K562 (cell line): ENCODE data around the gene PTPMT1. TPM values are rescaled to one million over a fixed set of nuclear protein-coding genes. Genes with fewer than 3 reads are reported as not detected.

Source experiments
- ATAC-seq: fragments of 200-7000 bp; cut with Tn5 transposase; 3 replicates; pipeline ENCODE4 v1.9.1; 2020; ENCODE audit warnings: moderate library complexity
- BruUV-seq: library from RNA; stranded (reverse); fragments of 400-500 nt; replicated peaks from 2 replicates; lab custom pipeline; 2021; lab: Mats Ljungman, UMichigan
- CTCF ChIA-PET: fragments of 300-600 bp; formaldehyde crosslinking; extraction: SDS; loops from one replicate; lab custom pipeline; 2021; ENCODE audit warnings: low intra/inter-chr PET ratio; lab: Yijun Ruan, JAX
- POLR2A ChIA-PET: fragments of 300-600, 350-650 bp; sonication (Branson Sonifier 250); formaldehyde crosslinking; extraction: SDS; loops from one replicate; lab custom pipeline; 2021; ENCODE audit warnings: antibody characterized with exemption, inconsistent platforms; lab: Yijun Ruan, JAX
- DNase-seq, 4 experiments: peaks; one replicate each; pipeline versions ENCODE4 v3.0.0 to v3.0.0-alpha.2; 2011 to 2018; ENCODE audit warnings: low spot score in 3 of 4, mixed read lengths in 3 of 4; ENCODE audit errors: extremely low read depth in 1 of 4
- FAIRE-seq: peaks from 2 replicates; lab custom pipeline; 2011; peaks lifted over from hg19 to GRCh38; lab: Jason Lieb, UNC
- H2AFZ ChIP-seq: 2 replicates; pipeline ENCODE4 v1.6.0; 2011; ENCODE audit warnings: low read depth, low read length, control low read depth, inconsistent platforms
- H3K27ac ChIP-seq: fragments of 200-600 bp; 3 replicates; pipeline ENCODE4 v1.8.0; 2011; ENCODE audit warnings: low read depth, mild to moderate bottlenecking, control low read depth, inconsistent platforms, low read length, moderate library complexity, mixed read lengths; ENCODE audit errors: extremely low read depth
- H3K27me3 ChIP-seq, 2 experiments: fragments of 300-600 bp in 1 of 2; 2 replicates in 1 of 2; 3 replicates in 1 of 2; pipeline versions ENCODE4 v1.6.0 to v1.8.0; 2011; ENCODE audit warnings: inconsistent platforms in 2 of 2, low read length in 2 of 2, mild to moderate bottlenecking in 1 of 2, mixed read lengths in 1 of 2, moderate library complexity in 1 of 2; ENCODE audit not compliant: control insufficient read depth in 2 of 2, insufficient read depth in 2 of 2
- H3K36me3 ChIP-seq: fragments of 300-600 bp; 3 replicates; pipeline ENCODE4 v1.8.0; 2011; ENCODE audit warnings: mild to moderate bottlenecking, low read length, inconsistent platforms; ENCODE audit not compliant: control insufficient read depth, insufficient read depth
- H3K4me1 ChIP-seq, 2 experiments: fragments of 200-600 bp in 1 of 2; replicated peaks in 1 of 2; 2 replicates in 1 of 2; 3 replicates in 1 of 2; pipeline versions ENCODE4 v1.5.1 to v1.8.0; 2011; ENCODE audit warnings: inconsistent platforms in 2 of 2, low read length in 2 of 2, mild to moderate bottlenecking in 1 of 2, mixed read lengths in 1 of 2, moderate library complexity in 1 of 2; ENCODE audit not compliant: control insufficient read depth in 2 of 2, insufficient read depth in 2 of 2
- H3K4me2 ChIP-seq: 2 replicates; pipeline ENCODE4 v1.6.1; 2011; ENCODE audit warnings: low read length, control low read depth, inconsistent platforms, mixed read lengths; ENCODE audit not compliant: insufficient read depth
- H3K4me3 ChIP-seq: fragments of 200-600 bp; sonication (generic), shearing (Covaris generic); 2 replicates; pipeline ENCODE4 v1.5.1; 2016; ENCODE audit warnings: control low read depth, inconsistent platforms
- H3K79me2 ChIP-seq: fragments of 200-600 bp; 3 replicates; pipeline ENCODE4 v1.8.0; 2011; ENCODE audit warnings: low read length, inconsistent platforms; ENCODE audit not compliant: control insufficient read depth, insufficient read depth
- H3K9ac ChIP-seq, 2 experiments: 2 replicates each; pipeline versions ENCODE4 v1.6.0 to v1.6.1; 2011; ENCODE audit warnings: low read depth in 2 of 2, low read length in 2 of 2, control low read depth in 1 of 2, inconsistent platforms in 1 of 2, mild to moderate bottlenecking in 1 of 2, mixed read lengths in 1 of 2; ENCODE audit not compliant: insufficient read depth in 1 of 2
- H3K9me1 ChIP-seq: one replicate; pipeline ENCODE4 v1.6.0; 2011; ENCODE audit warnings: inconsistent platforms, mild to moderate bottlenecking, low read length, moderate library complexity; ENCODE audit not compliant: control insufficient read depth, insufficient read depth
- H3K9me3 ChIP-seq: replicated peaks from 2 replicates; pipeline ENCODE4 v1.5.1; 2011; ENCODE audit warnings: low read depth, low read length, inconsistent platforms; ENCODE audit not compliant: control insufficient read depth, insufficient read depth
- H4K20me1 ChIP-seq: replicated peaks from 2 replicates; pipeline ENCODE4 v1.6.1; 2011; ENCODE audit warnings: low read length, inconsistent platforms, mixed read lengths; ENCODE audit not compliant: control insufficient read depth, insufficient read depth
- CTBP1 ChIP-seq: fragments of 450-650 bp; IDR thresholded peaks from 2 replicates; pipeline ENCODE4 v1.6.1; 2016; ENCODE audit warnings: borderline replicate concordance
- DLX4 ChIP-seq: fragments of 250-450 bp; sonication (Bioruptor Pico); IDR thresholded peaks from 2 replicates; pipeline ENCODE4 v1.6.1; 2021; ENCODE audit warnings: mild to moderate bottlenecking
- DMBX1 ChIP-seq: fragments of 250-450 bp; sonication (Bioruptor Pico); IDR thresholded peaks from 2 replicates; pipeline ENCODE4 v1.8.0; 2022; ENCODE audit warnings: inconsistent platforms, mild to moderate bottlenecking, moderate library complexity, borderline replicate concordance
- HDGF ChIP-seq: fragments of 450-650 bp; IDR thresholded peaks from 2 replicates; pipeline ENCODE4 v1.6.1; 2016
- HMBOX1 ChIP-seq: sonication (generic); IDR thresholded peaks from 2 replicates; pipeline ENCODE4 v1.6.1; 2016
- JUND ChIP-seq, 2 experiments: IDR thresholded peaks; 2 replicates in 1 of 2; 3 replicates in 1 of 2; pipeline ENCODE4 v1.6.1; 2011; ENCODE audit warnings: borderline replicate concordance in 2 of 2, low read depth in 2 of 2, low read length in 2 of 2, improper control_type of control experiment in 1 of 2, missing biosample characterization in 1 of 2, missing genetic modification characterization in 1 of 2, missing genetic modification reagents in 1 of 2
- MITF ChIP-seq: IDR thresholded peaks from 2 replicates; pipeline ENCODE4 v1.6.1; 2014; ENCODE audit warnings: antibody characterized with exemption
- SMAD2 ChIP-seq: fragments of 150-350 bp; IDR thresholded peaks from 2 replicates; pipeline ENCODE4 v1.6.1; 2014; ENCODE audit warnings: low read depth, mild to moderate bottlenecking, low read length
- TAF7 ChIP-seq: fragments of 450-650 bp; IDR thresholded peaks from 2 replicates; pipeline ENCODE4 v1.6.1; 2016; ENCODE audit warnings: missing genetic modification characterization, missing compliant biosample characterization
- TCF3 ChIP-seq: sonication (generic); formaldehyde crosslinking; IDR thresholded peaks from 2 replicates; pipeline ENCODE4 v1.4.0; 2020; ENCODE audit warnings: mild to moderate bottlenecking, missing genetic modification reagents
- WHSC1 ChIP-seq: IDR thresholded peaks from one replicate; pipeline ENCODE4 v1.6.1; 2012; ENCODE audit warnings: low read length, control low read depth, inconsistent platforms
- ZBTB8A ChIP-seq: fragments of 450-650 bp; IDR thresholded peaks from 2 replicates; pipeline ENCODE4 v1.6.1; 2018; ENCODE audit warnings: mild to moderate bottlenecking, moderate library complexity; ENCODE audit not compliant: partially characterized antibody
- ZNF239 ChIP-seq: fragments of 250-450 bp; sonication (Bioruptor Pico); IDR thresholded peaks from 2 replicates; pipeline ENCODE4 v1.4.0; 2020; ENCODE audit warnings: mild to moderate bottlenecking
- ZNF436 ChIP-seq: fragments of 250-450, 450-650 bp; sonication (Bioruptor Pico); formaldehyde crosslinking; IDR thresholded peaks from 2 replicates; pipeline ENCODE4 v1.7.0; 2020; ENCODE audit warnings: mild to moderate bottlenecking
- ZNF518B ChIP-seq: fragments of 250-450 bp; sonication (Bioruptor Pico); IDR thresholded peaks from 2 replicates; pipeline ENCODE4 v1.5.0; 2021; ENCODE audit warnings: mild to moderate bottlenecking, moderate library complexity
- ZNF830 ChIP-seq: fragments of 250-450 bp; sonication (Bioruptor Pico); IDR thresholded peaks from 2 replicates; pipeline ENCODE4 v1.5.0; 2021; ENCODE audit warnings: mild to moderate bottlenecking
- WGBS: fragments of 100-300 bp; shearing (Covaris generic); methylation state at CpG from one replicate; pipeline ENCODE4 v1.1.6; 2016; ENCODE audit warnings: low coverage, mixed read lengths; ENCODE audit not compliant: insufficient coverage; ENCODE audit errors: missing lambda C conversion rate; 5-methylcytosine and 5-hydroxymethylcytosine counted together
- in situ Hi-C: fragments of 300-500 bp; cut with MboI; formaldehyde crosslinking; loops from 4 replicates; pipeline ENCODE4 v1.15.0; 2018; ENCODE audit warnings: inconsistent platforms, mixed read lengths
- intact Hi-C: fragments of 100-400 bp; cut with micrococcal nuclease; formaldehyde crosslinking; loops from 2 replicates; pipeline ENCODE4 v1.14.2; 2022
- polyA plus RNA-seq, 8 experiments: library from polyadenylated mRNA; depleted of rRNA in 4 of 8; stranded (reverse) in 5 of 8; unstranded in 3 of 8; fragments of >200 nt; fragmentation: Nextera tagmentation in 2 of 8; fragmentation: Illumina TruSeq in 1 of 8; extraction: Ambion mirVana in 2 of 8; extraction: Trizol in 1 of 8; gene quantifications; 2 replicates each; pipeline versions ENCODE4 v1.2.1 to v1.2.3, GENCODE V29; 2011 to 2014; ENCODE audit warnings: inconsistent platforms in 1 of 8, missing spikeins in 1 of 8
- total RNA-seq, 7 experiments: library from RNA; depleted of rRNA in 6 of 7; stranded (reverse); fragments of >200 nt in 6 of 7; fragmentation: Illumina TruSeq in 2 of 7; extraction: Trizol in 2 of 7; gene quantifications; 2 replicates each; pipeline versions ENCODE4 v1.2.1 to v1.2.3, GENCODE V29; 2011 to 2021; ENCODE audit warnings: low replicate concordance in 1 of 7

Gene PTPMT1
- total and polyA plus RNA-seq, 9 of the 15 experiments (the other 6 are each of a cell fraction or from before 2014, with no cell fraction given): 10.4 to 140 (median 67.2) TPM

- TF ChIP-seq CTBP1 (peak; percentile 70; the same call in 1 of the 2 replicates), SMAD2 (no peak)
Measured at GRCh38 chr11:47609675-47610074, 44.3 kb downstream of the PTPMT1 start (continued).

- no peak for ATAC-seq
- intact Hi-C loops (loop anchor here (10.0 kb wide), 2 partner anchors 127 to 237 kb away; partner anchors contain the start of gene SPI1), in situ Hi-C loops (no loop called here)
- ChIA-PET POLR2A (interaction anchor here (1.2 kb wide), 1 partner anchor 11 kb away, joined by 4 read pairs; no protein-coding TSS in a partner anchor), CTCF (no interaction called here)
- H4K20me1 ChIP-seq: no peaks in the 10 kb centered on the region; the same call in 1 of the 2 replicates
- no peak overlapping the region for H2AFZ ChIP-seq
- no peak for DNase-seq
- no peaks in the 10 kb centered on the region for H3K36me3 ChIP-seq
- peaks cover 0 to 4% of the 10 kb centered on the region in 2 experiments; a peak in 3 of 5 replicates for H3K4me1 ChIP-seq
- no peak for FAIRE-seq
- no peaks in the 10 kb centered on the region for H3K9me1 ChIP-seq
- H3K79me2 ChIP-seq: no peaks in the 10 kb centered on the region
- no peak overlapping the region for H3K4me2 ChIP-seq
- no peak overlapping the region for H3K27ac ChIP-seq
- no peak overlapping the region for H3K4me3 ChIP-seq
- no peak overlapping the region for H3K9ac ChIP-seq
- BruUV-seq: no TSS peak
- no peaks in the 10 kb centered on the region for H3K9me3 ChIP-seq
- peaks cover 7 to 9% of the 10 kb centered on the region in 2 experiments; a peak in 2 of 5 replicates for H3K27me3 ChIP-seq
- 15% methylated on average over 6 of the region's 6 CpGs for WGBS
- TF ChIP-seq JUND (IDR thresholded peaks at IDR 0.05; ENCODE audit: borderline replicate concordance, low read depth, low read length) (no peak), JUND (tag; IDR thresholded peaks at IDR 0.05; ENCODE audit: borderline replicate concordance, low read depth, low read length) (no peak), HDGF (no peak), TAF7 (tag) (no peak), HMBOX1 (no peak), MITF (no peak), ZNF518B (no peak), ZBTB8A (no peak), ZNF436 (CRISPR knock-in tag) (no peak), DLX4 (no peak), WHSC1 (no peak), DMBX1 (CRISPR knock-in tag) (no peak), ZNF239 (no peak), TCF3 (CRISPR knock-in tag) (no peak), ZNF830 (CRISPR knock-in tag) (no peak)
Measured at GRCh38 chr11:47611348-47611794, 46.0 kb downstream of the PTPMT1 start.
